Measurements from ENCODE around the gene CRISP2.
"Not testable (repeated sequence)": the region's sequence is repeated elsewhere in the genome, so short reads cannot be mapped to it uniquely, and the experiment has no call there.

Gene CRISP2

GRCh38 chr6:49713346-49713745 lies at the start of gene CRISP2:
Gene CRISP2, minus strand, starts transcription at chr6:49713543. Its CDS starts 4,347 bp downstream, at chr6:49709196.
- no peak for DNase-seq (ENCODE audit: low spot score)

- DNase-seq (ENCODE audit: low spot score), result no peak
These were observed 30.9 kb upstream of the CRISP2 start, which contains the start of gene CRISP3 for GRCh38 chr6:49744259-49744658. Gene CRISP3, minus strand, starts transcription at chr6:49744388. Its CDS starts 21 bp downstream, at chr6:49744367.

GRCh38 chr6:49743429-49743828 lies 30.1 kb upstream of the CRISP2 start:
- DNase-seq (ENCODE audit: low spot score), result no peak

GRCh38 chr6:49739423-49739822 lies 26.1 kb upstream of the CRISP2 start:
- no peak for DNase-seq (ENCODE audit: low spot score)

- no peak for DNase-seq (ENCODE audit: low spot score)
These were observed 22.7 kb upstream of the CRISP2 start for GRCh38 chr6:49736017-49736508.

GRCh38 chr6:49733680-49734079 lies 20.3 kb upstream of the CRISP2 start:
- DNase-seq (ENCODE audit: low spot score), result no peak

- no peak for DNase-seq (ENCODE audit: low spot score)
These were observed 19.4 kb upstream of the CRISP2 start for GRCh38 chr6:49732781-49733180.

- no peak for DNase-seq (ENCODE audit: low spot score)
These were observed 16.9 kb upstream of the CRISP2 start for GRCh38 chr6:49730251-49730650.

- DNase-seq (ENCODE audit: low spot score), result not testable (repeated sequence)
These were observed 10.6 kb upstream of the CRISP2 start for GRCh38 chr6:49723917-49724316.

GRCh38 chr6:49721297-49721696 lies 8.0 kb upstream of the CRISP2 start:
- DNase-seq (ENCODE audit: low spot score), result no peak

- DNase-seq (ENCODE audit: low spot score), result no peak
These were observed 7.0 kb upstream of the CRISP2 start for GRCh38 chr6:49720372-49720771.

GRCh38 chr6:49698478-49698877 lies 14.9 kb downstream of the CRISP2 start:
- no peak for DNase-seq (ENCODE audit: low spot score)

GRCh38 chr6:49693512-49693911 lies 19.8 kb downstream of the CRISP2 start:
- DNase-seq (ENCODE audit: low spot score), result no peak

- no peak for DNase-seq (ENCODE audit: low spot score)
These were observed 20.8 kb downstream of the CRISP2 start for GRCh38 chr6:49692534-49692933.

GRCh38 chr6:49676671-49677281 lies 36.6 kb downstream of the CRISP2 start:
- DNase-seq (ENCODE audit: low spot score), result no peak

- no peak for DNase-seq (ENCODE audit: low spot score)
These were observed 37.5 kb downstream of the CRISP2 start for GRCh38 chr6:49675816-49676215.

- DNase-seq (ENCODE audit: low spot score), result no peak
These were observed 45.2 kb downstream of the CRISP2 start for GRCh38 chr6:49668083-49668511.

GRCh38 chr6:49666930-49667757 lies 46.2 kb downstream of the CRISP2 start:
- DNase-seq (ENCODE audit: low spot score), result no peak

- no peak for DNase-seq (ENCODE audit: low spot score)
These were observed 46.9 kb downstream of the CRISP2 start for GRCh38 chr6:49666480-49666879.

GRCh38 chr6:49664817-49665216 lies 48.5 kb downstream of the CRISP2 start:
- no peak for DNase-seq (ENCODE audit: low spot score)

GRCh38 chr6:49664054-49664453 lies 49.3 kb downstream of the CRISP2 start:
- not testable (repeated sequence) for DNase-seq (ENCODE audit: low spot score)

GRCh38 chr6:49662892-49663261 lies 50.5 kb downstream of the CRISP2 start:
- no peak for DNase-seq (ENCODE audit: low spot score)

- no peak for DNase-seq (ENCODE audit: low spot score)
These were observed 51.0 kb downstream of the CRISP2 start for GRCh38 chr6:49662231-49662891.
